Fibroblast of lung (primary cell): ENCODE data around the gene RAB11FIP5. TPM values are rescaled to one million over a fixed set of nuclear protein-coding genes. Genes with fewer than 3 reads are reported as not detected.

ENCODE experiments used
- DNase-seq, 2 donors: peaks; one replicate each; pipeline versions ENCODE4 v3.0.0 to v3.0.0-alpha.2; 2010; ENCODE audit warnings: low read depth in 2 of 2
- H2AFZ ChIP-seq: 2 replicates; pipeline ENCODE4 v1.5.1; 2012; ENCODE audit warnings: low read length, control low read depth, inconsistent platforms
- H3K27ac ChIP-seq: 2 replicates; pipeline ENCODE4 v1.5.1; 2011; ENCODE audit warnings: low read length, control low read depth; ENCODE audit not compliant: insufficient read depth
- H3K27me3 ChIP-seq: 2 replicates; pipeline ENCODE4 v1.5.1; 2011; ENCODE audit warnings: mild to moderate bottlenecking, low read length; ENCODE audit not compliant: control insufficient read depth, insufficient read depth
- H3K36me3 ChIP-seq: 2 replicates; pipeline ENCODE4 v1.5.1; 2011; ENCODE audit warnings: low read length; ENCODE audit not compliant: control insufficient read depth, insufficient read depth
- H3K4me1 ChIP-seq: 2 replicates; pipeline ENCODE4 v1.5.1; 2011; ENCODE audit warnings: low read length; ENCODE audit not compliant: control insufficient read depth, insufficient read depth; ENCODE audit errors: extremely low read depth
- H3K4me2 ChIP-seq: 2 replicates; pipeline ENCODE4 v1.5.1; 2011; ENCODE audit warnings: low read length, control low read depth; ENCODE audit not compliant: insufficient read depth; ENCODE audit errors: extremely low read depth
- H3K4me3 ChIP-seq, 4 experiments: fragments of 200-600 bp in 1 of 4; sonication (generic) in 1 of 4; replicated peaks in 1 of 4; 2 replicates each; pipeline ENCODE4 v1.5.1; 2011 to 2016; ENCODE audit warnings: low read length in 4 of 4, low read depth in 3 of 4, mild to moderate bottlenecking in 3 of 4, control low read depth in 2 of 4, inconsistent platforms in 1 of 4, mixed read lengths in 1 of 4; ENCODE audit not compliant: insufficient read depth in 1 of 4; ENCODE audit errors: control extremely low read depth in 1 of 4
- H3K79me2 ChIP-seq: 2 replicates; pipeline ENCODE4 v1.5.1; 2012; ENCODE audit warnings: mild to moderate bottlenecking, low read length, inconsistent platforms; ENCODE audit not compliant: control insufficient read depth, insufficient read depth
- H3K9ac ChIP-seq: 2 replicates; pipeline ENCODE4 v1.5.1; 2011; ENCODE audit warnings: mild to moderate bottlenecking, low read length, control low read depth; ENCODE audit not compliant: insufficient read depth
- H3K9me3 ChIP-seq: 2 replicates; pipeline ENCODE4 v1.5.1; 2012; ENCODE audit warnings: low read depth, low read length; ENCODE audit not compliant: control insufficient read depth, insufficient read depth
- H4K20me1 ChIP-seq: 2 replicates; pipeline ENCODE4 v1.5.1; 2011; ENCODE audit warnings: low read length; ENCODE audit not compliant: control insufficient read depth, insufficient read depth; ENCODE audit errors: extremely low read depth
- CTCF ChIP-seq, 2 donors: IDR thresholded peaks in 1 of 2; conservative IDR thresholded peaks in 1 of 2; 1 replicate in 1 of 2; 2 replicates in 1 of 2; pipeline ENCODE4 v1.5.1; 2011 to 2012; ENCODE audit warnings: low read length in 2 of 2, control low read depth in 1 of 2, inconsistent platforms in 1 of 2, low read depth in 1 of 2, mild to moderate bottlenecking in 1 of 2
- EZH2 ChIP-seq: IDR thresholded peaks from 2 replicates; pipeline ENCODE4 v1.5.1; 2012; ENCODE audit warnings: low read length, control low read depth, mild to moderate bottlenecking; ENCODE audit errors: missing control alignments
- polyA plus RNA-seq, 2 donors: library from polyadenylated mRNA; depleted of rRNA in 1 of 2; stranded (reverse) in 1 of 2; unstranded in 1 of 2; fragments of >200 nt; gene quantifications; 2 replicates each; pipeline ENCODE4 v1.2.1, GENCODE V29; 2011 to 2012; ENCODE audit warnings: missing spikeins in 1 of 2
- total RNA-seq: library from RNA; depleted of rRNA; stranded (reverse); fragments of >200 nt; gene quantifications from 2 replicates; pipeline ENCODE4 v1.2.1, GENCODE V29; 2014

The RAB11FIP5 gene
- total and polyA plus RNA-seq, 2 donors (not counting 1 experiment from before 2014, with no cell fraction given) = 27.7 to 35.0 TPM

- H3K36me3 ChIP-seq = peaks cover 3% of the 10 kb centered on the region
- peaks cover 22% of the 10 kb centered on the region for H3K79me2 ChIP-seq
- H3K4me3 ChIP-seq = peak overlapping the region; percentile 66 to 95 (median 84)
- peaks cover 11% of the 10 kb centered on the region for H3K4me1 ChIP-seq
- no peaks in the 10 kb centered on the region for H3K27me3 ChIP-seq
- peak in 1 of 2 donors; percentile 41 for DNase-seq
- TF ChIP-seq CTCF (conservative IDR thresholded peaks at IDR 0.05 in 1 of 2, IDR thresholded peaks at IDR 0.05 in 1 of 2; ENCODE audit: low read depth in 1 of 2, low read length in 2 of 2) (no peak), EZH2 (no peak)
- peak overlapping the region; percentile 89 for H3K27ac ChIP-seq
- H3K4me2 ChIP-seq = peak overlapping the region; percentile 91
- peak overlapping the region; percentile 74 for H2AFZ ChIP-seq
- H4K20me1 ChIP-seq = no peaks in the 10 kb centered on the region
- no peak overlapping the region for H3K9ac ChIP-seq
- H3K9me3 ChIP-seq = no peaks in the 10 kb centered on the region
These were observed 40.7 kb downstream of the RAB11FIP5 start for GRCh38 chr2:73072129-73072395.

- peak within 1 kb of the TSS; percentile 80 for H2AFZ ChIP-seq
- no peaks in the 10 kb centered on the region for H3K27me3 ChIP-seq
- H3K4me3 ChIP-seq = peak within 1 kb of the TSS; percentile 66 to 95 (median 84)
- H3K79me2 ChIP-seq = peaks cover 22% of the 10 kb centered on the region
- peaks cover 3% of the 10 kb centered on the region for H3K36me3 ChIP-seq
- peak; percentile 95 to 96 for DNase-seq
- no peaks in the 10 kb centered on the region for H3K9me3 ChIP-seq
- H4K20me1 ChIP-seq = no peaks in the 10 kb centered on the region
- H3K4me2 ChIP-seq = peak within 1 kb of the TSS; percentile 98
- peak within 1 kb of the TSS; percentile 88 for H3K9ac ChIP-seq
- H3K27ac ChIP-seq = peak within 1 kb of the TSS; percentile 89
- peak; percentile 18 to 36 for TF ChIP-seq CTCF (conservative IDR thresholded peaks at IDR 0.05 in 1 of 2, IDR thresholded peaks at IDR 0.05 in 1 of 2; ENCODE audit: low read depth in 1 of 2, low read length in 2 of 2)
- TF ChIP-seq EZH2 = no peak
- H3K4me1 ChIP-seq = peaks cover 11% of the 10 kb centered on the region
These were observed 41.2 kb downstream of the RAB11FIP5 start, which contains the start of gene SFXN5 for GRCh38 chr2:73071360-73072128. Gene SFXN5, minus strand, starts transcription at chr2:73071712. Its CDS starts 7 bp downstream, at chr2:73071705.

- Histone ChIP-seq H4K20me1 (no peaks in the 10 kb centered on the region), H3K36me3 (peaks cover 3% of the 10 kb centered on the region), H3K4me2 (peak overlapping the region; percentile 98), H3K9ac (peak overlapping the region; percentile 88), H3K79me2 (peaks cover 25% of the 10 kb centered on the region), H3K9me3 (no peaks in the 10 kb centered on the region), H3K4me3 (peak overlapping the region; percentile 61 to 95 (median 84)), H2AFZ (peak overlapping the region; percentile 69), H3K27ac (peak overlapping the region; percentile 89), H3K4me1 (peaks cover 11% of the 10 kb centered on the region), H3K27me3 (no peaks in the 10 kb centered on the region)
- DNase-seq = peak in 1 of 2 donors; percentile 42
- TF ChIP-seq EZH2 (no peak), CTCF (conservative IDR thresholded peaks at IDR 0.05 in 1 of 2, IDR thresholded peaks at IDR 0.05 in 1 of 2; ENCODE audit: low read depth in 1 of 2, low read length in 2 of 2) (no peak)
These were observed 41.9 kb downstream of the RAB11FIP5 start for GRCh38 chr2:73070643-73071359.
